Activated CD4-positive, alpha-beta T cell treated with anti-CD3 and anti-CD28 coated beads, Interleukin-2, amount 10 ng/mL, durations not matched to agents 24 days and 14 days (primary cell): ENCODE measurements around the gene EFTUD2. TPM values are rescaled to one million over a fixed set of nuclear protein-coding genes. Genes with fewer than 3 reads are reported as not detected.

Experiments used
- DNase-seq: peaks from one replicate; pipeline ENCODE4 v3.0.0; 2022
- H3K27ac Mint-ChIP-seq: one replicate; pipeline ENCODE4 v1.8.0; 2022; ENCODE audit warnings: mild to moderate bottlenecking, mixed read lengths
- H3K27me3 Mint-ChIP-seq: one replicate; pipeline ENCODE4 v1.8.0; 2022; ENCODE audit warnings: mixed read lengths
- H3K36me3 Mint-ChIP-seq: one replicate; pipeline ENCODE4 v1.8.0; 2022; ENCODE audit warnings: low read depth, mild to moderate bottlenecking, mixed read lengths
- H3K4me1 Mint-ChIP-seq: one replicate; pipeline ENCODE4 v1.8.0; 2021; ENCODE audit warnings: mixed read lengths
- H3K4me3 Mint-ChIP-seq: one replicate; pipeline ENCODE4 v1.8.0; 2022; ENCODE audit warnings: mild to moderate bottlenecking, moderate library complexity, mixed read lengths
- H3K9me3 Mint-ChIP-seq: one replicate; pipeline ENCODE4 v1.8.0; 2021; ENCODE audit warnings: mixed read lengths
- intact Hi-C: fragments of 100-400 bp; cut with micrococcal nuclease; formaldehyde crosslinking; loops from one replicate; pipeline ENCODE4 v1.15.1; 2023
- total RNA-seq: library from RNA; stranded (reverse); gene quantifications from 2 replicates; pipeline ENCODE4 v1.2.3, GENCODE V29; 2022

The EFTUD2 gene
- total RNA-seq, 1 donor from 2014 or later, result 262 TPM

- H3K4me3 Mint-ChIP-seq, result peak overlapping the region; percentile 72
- intact Hi-C loops, result no loop called here
- H3K27me3 Mint-ChIP-seq, result peaks cover 28% of the 10 kb centered on the region
- no peaks in the 10 kb centered on the region for H3K9me3 Mint-ChIP-seq
- H3K36me3 Mint-ChIP-seq, result no peaks in the 10 kb centered on the region
- H3K4me1 Mint-ChIP-seq, result peaks cover 9% of the 10 kb centered on the region
- peak; percentile 86 for DNase-seq
- H3K27ac Mint-ChIP-seq, result no peak overlapping the region
Measured at GRCh38 chr17:44911133-44912001, 12.1 kb upstream of the EFTUD2 start.

- intact Hi-C loops, result no loop called here
- peaks cover 28% of the 10 kb centered on the region for H3K27me3 Mint-ChIP-seq
- no peak for DNase-seq
Measured at GRCh38 chr17:44910231-44911106, 11.2 kb upstream of the EFTUD2 start.

GRCh38 chr17:44909681-44910144 is 10.5 kb upstream of the EFTUD2 start:
- H3K4me1 Mint-ChIP-seq, result peaks cover 9% of the 10 kb centered on the region
- no peak overlapping the region for H3K4me3 Mint-ChIP-seq
- H3K27ac Mint-ChIP-seq, result no peak overlapping the region
- no peaks in the 10 kb centered on the region for H3K9me3 Mint-ChIP-seq
- H3K36me3 Mint-ChIP-seq, result no peaks in the 10 kb centered on the region
- intact Hi-C loops, result no loop called here
- DNase-seq, result no peak
- peaks cover 28% of the 10 kb centered on the region for H3K27me3 Mint-ChIP-seq

More at GRCh38 chr17:44910231-44911106, 11.2 kb upstream of the EFTUD2 start:
- Mint-ChIP-seq H3K9me3 (no peaks in the 10 kb centered on the region), H3K27ac (no peak overlapping the region), H3K4me1 (peaks cover 9% of the 10 kb centered on the region), H3K36me3 (no peaks in the 10 kb centered on the region), H3K4me3 (peak overlapping the region; percentile 72)

- Mint-ChIP-seq H3K4me1 (peaks cover 9% of the 10 kb centered on the region), H3K4me3 (no peak overlapping the region), H3K9me3 (no peaks in the 10 kb centered on the region), H3K27ac (no peak overlapping the region), H3K36me3 (no peaks in the 10 kb centered on the region), H3K27me3 (peaks cover 24% of the 10 kb centered on the region)
- no peak for DNase-seq
- intact Hi-C loops, result no loop called here
Measured at GRCh38 chr17:44908761-44909326, 9.6 kb upstream of the EFTUD2 start.

GRCh38 chr17:44907729-44908470 is 8.7 kb upstream of the EFTUD2 start:
- Mint-ChIP-seq H3K4me1 (peaks cover 6% of the 10 kb centered on the region), H3K27me3 (peaks cover 19% of the 10 kb centered on the region), H3K36me3 (no peaks in the 10 kb centered on the region), H3K9me3 (no peaks in the 10 kb centered on the region), H3K27ac (no peak overlapping the region), H3K4me3 (no peak overlapping the region)
- DNase-seq, result no peak
- intact Hi-C loops, result no loop called here

- H3K4me1 Mint-ChIP-seq, result peaks cover 6% of the 10 kb centered on the region
- intact Hi-C loops, result no loop called here
- no peaks in the 10 kb centered on the region for H3K9me3 Mint-ChIP-seq
- DNase-seq, result no peak
- H3K4me3 Mint-ChIP-seq, result no peak overlapping the region
- H3K27me3 Mint-ChIP-seq, result peaks cover 15% of the 10 kb centered on the region
- H3K27ac Mint-ChIP-seq, result no peak overlapping the region
- no peaks in the 10 kb centered on the region for H3K36me3 Mint-ChIP-seq
Measured at GRCh38 chr17:44906763-44907728, 7.8 kb upstream of the EFTUD2 start.

GRCh38 chr17:44906010-44906646 is 6.9 kb upstream of the EFTUD2 start:
- Mint-ChIP-seq H3K36me3 (no peaks in the 10 kb centered on the region), H3K9me3 (no peaks in the 10 kb centered on the region), H3K4me3 (no peak overlapping the region), H3K4me1 (peaks cover 4% of the 10 kb centered on the region), H3K27me3 (peaks cover 15% of the 10 kb centered on the region), H3K27ac (no peak overlapping the region)
- DNase-seq, result peak; percentile 53
- intact Hi-C loops, result no loop called here

GRCh38 chr17:44905006-44906000 is 6.1 kb upstream of the EFTUD2 start:
- peak; percentile 53 for DNase-seq
- Mint-ChIP-seq H3K27me3 (peaks cover 14% of the 10 kb centered on the region), H3K9me3 (no peaks in the 10 kb centered on the region), H3K4me1 (peaks cover 1% of the 10 kb centered on the region), H3K27ac (no peak overlapping the region), H3K36me3 (no peaks in the 10 kb centered on the region), H3K4me3 (no peak overlapping the region)
- intact Hi-C loops, result no loop called here

GRCh38 chr17:44904001-44904984 is 5.0 kb upstream of the EFTUD2 start:
- intact Hi-C loops, result no loop called here
- Mint-ChIP-seq H3K36me3 (no peaks in the 10 kb centered on the region), H3K27me3 (peaks cover 17% of the 10 kb centered on the region), H3K27ac (no peak overlapping the region), H3K9me3 (no peaks in the 10 kb centered on the region), H3K4me3 (no peak overlapping the region), H3K4me1 (peaks cover 6% of the 10 kb centered on the region)
- DNase-seq, result no peak

GRCh38 chr17:44903012-44903685 is 3.9 kb upstream of the EFTUD2 start:
- no peak overlapping the region for H3K4me3 Mint-ChIP-seq

More at GRCh38 chr17:44903012-44903685, 3.9 kb upstream of the EFTUD2 start:
- H3K27ac Mint-ChIP-seq, result no peak overlapping the region
- peaks cover 12% of the 10 kb centered on the region for H3K4me1 Mint-ChIP-seq
- no peaks in the 10 kb centered on the region for H3K9me3 Mint-ChIP-seq
- H3K36me3 Mint-ChIP-seq, result peaks cover 4% of the 10 kb centered on the region
- H3K27me3 Mint-ChIP-seq, result peaks cover 15% of the 10 kb centered on the region
- peak; percentile 53 for DNase-seq
- intact Hi-C loops, result no loop called here
